22Rv1 (cell line): Measurements from ENCODE around the gene MMD2.

Experiments used
- CTCF ChIP-seq: fragments of 450-650 bp; IDR thresholded peaks from 2 replicates; pipeline ENCODE4 v1.5.1; 2017; ENCODE audit warnings: mild to moderate bottlenecking
- ZFX ChIP-seq: fragments of 450-650 bp; IDR thresholded peaks from 2 replicates; pipeline ENCODE4 v1.6.1; 2017; ENCODE audit warnings: antibody characterized with exemption, borderline replicate concordance

DNA sequence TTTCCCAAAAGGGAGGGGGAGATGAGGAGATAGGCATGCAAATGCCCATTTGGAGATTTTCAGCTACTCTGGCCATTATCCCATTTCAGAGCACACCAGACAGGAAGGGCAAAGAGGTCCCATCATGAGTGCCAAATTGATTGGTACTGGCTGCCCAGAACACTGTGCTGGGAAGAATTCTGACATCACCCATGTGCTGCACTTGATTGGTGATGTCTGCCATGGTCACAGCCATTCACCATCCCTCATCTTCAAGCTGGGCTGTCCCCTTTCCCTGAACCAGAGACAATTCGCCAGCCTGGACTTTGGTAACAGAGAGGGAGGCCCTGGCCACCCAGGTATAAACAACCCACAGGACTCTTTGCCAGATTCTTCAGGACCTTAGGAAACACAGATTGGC, 52.3 kb downstream of the MMD2 start:
- TF ChIP-seq CTCF (no peak), ZFX (no peak)
